NT2/D1 (cell line): ENCODE results near the gene LANCL1.

ENCODE experiments used
- DNase-seq: peaks from one replicate; pipeline ENCODE4 v3.0.0-alpha.2; 2011; ENCODE audit warnings: low read depth, low spot score
- H3K27me3 ChIP-seq: 2 replicates; pipeline ENCODE4 v1.6.0; 2011; ENCODE audit warnings: mild to moderate bottlenecking; ENCODE audit not compliant: insufficient read length, insufficient read depth
- H3K36me3 ChIP-seq: 2 replicates; pipeline ENCODE4 v1.6.1; 2011; ENCODE audit warnings: mild to moderate bottlenecking, low read length, mixed read lengths; ENCODE audit not compliant: insufficient read depth, insufficient read length
- H3K4me1 ChIP-seq: 2 replicates; pipeline ENCODE4 v1.5.1; 2011; ENCODE audit not compliant: insufficient read depth, insufficient read length
- H3K4me3 ChIP-seq: 2 replicates; pipeline ENCODE4 v1.5.1; 2011; ENCODE audit warnings: low read depth; ENCODE audit not compliant: insufficient read length
- H3K9ac ChIP-seq: 2 replicates; pipeline ENCODE4 v1.6.0; 2011; ENCODE audit warnings: low read depth; ENCODE audit not compliant: insufficient read length
- H3K9me3 ChIP-seq: 2 replicates; pipeline ENCODE4 v1.5.1; 2011; ENCODE audit warnings: mild to moderate bottlenecking, low read length; ENCODE audit not compliant: insufficient read depth
- SUZ12 ChIP-seq: IDR thresholded peaks from 2 replicates; pipeline ENCODE4 v1.6.1; 2011; ENCODE audit not compliant: insufficient read length, insufficient read depth; ENCODE audit errors: extremely low read depth
- YY1 ChIP-seq: IDR thresholded peaks from 2 replicates; pipeline ENCODE4 v1.6.1; 2011; ENCODE audit not compliant: insufficient read length, insufficient read depth
- ZNF274 ChIP-seq: IDR thresholded peaks from 2 replicates; pipeline ENCODE4 v1.6.1; 2011; ENCODE audit warnings: mild to moderate bottlenecking, low read depth, low read length

The LANCL1 gene, protein sequence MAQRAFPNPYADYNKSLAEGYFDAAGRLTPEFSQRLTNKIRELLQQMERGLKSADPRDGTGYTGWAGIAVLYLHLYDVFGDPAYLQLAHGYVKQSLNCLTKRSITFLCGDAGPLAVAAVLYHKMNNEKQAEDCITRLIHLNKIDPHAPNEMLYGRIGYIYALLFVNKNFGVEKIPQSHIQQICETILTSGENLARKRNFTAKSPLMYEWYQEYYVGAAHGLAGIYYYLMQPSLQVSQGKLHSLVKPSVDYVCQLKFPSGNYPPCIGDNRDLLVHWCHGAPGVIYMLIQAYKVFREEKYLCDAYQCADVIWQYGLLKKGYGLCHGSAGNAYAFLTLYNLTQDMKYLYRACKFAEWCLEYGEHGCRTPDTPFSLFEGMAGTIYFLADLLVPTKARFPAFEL

DNA sequence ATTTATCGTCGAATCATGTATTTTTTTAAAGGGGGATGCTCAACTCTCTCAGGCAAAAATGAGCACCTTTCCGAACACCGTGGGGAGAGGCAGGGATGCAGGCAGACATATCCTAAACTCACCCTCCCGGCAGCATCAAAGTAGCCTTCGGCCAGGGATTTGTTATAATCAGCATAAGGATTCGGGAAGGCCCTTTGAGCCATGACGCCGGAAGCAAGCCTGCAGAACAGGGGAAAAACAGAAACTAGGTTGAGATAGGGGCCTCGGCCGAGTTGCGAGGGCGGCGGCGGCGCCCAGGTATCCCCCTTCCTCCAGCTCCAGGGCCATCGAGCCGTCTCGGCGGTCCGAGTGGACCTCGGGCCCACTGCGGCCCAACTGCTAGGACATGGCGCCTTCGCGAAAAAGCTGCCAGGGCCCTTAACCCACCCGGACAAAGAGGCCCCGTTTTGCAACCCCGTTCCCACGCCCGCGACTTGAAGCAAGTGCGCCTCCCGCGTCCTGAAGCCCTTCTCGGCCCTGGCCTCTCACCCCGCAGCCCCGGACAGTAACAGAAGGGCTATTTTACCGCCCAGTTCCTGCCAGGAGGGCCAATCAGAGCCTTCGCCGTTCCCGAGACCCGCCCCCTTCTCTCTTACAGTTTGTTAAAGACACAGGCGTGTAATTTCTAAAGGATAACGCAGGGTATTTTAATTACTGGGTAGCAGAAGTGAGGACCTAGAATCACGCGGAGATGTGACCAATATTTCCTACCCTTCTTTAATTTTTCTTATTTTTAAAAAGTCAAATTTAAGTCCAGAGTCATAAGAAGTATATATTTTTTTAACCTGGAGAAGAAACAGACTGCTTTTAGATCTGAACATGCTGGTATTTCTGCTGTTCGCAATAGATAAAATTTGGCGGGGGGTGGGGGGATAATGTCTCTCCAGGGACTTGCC, at the start of gene LANCL1:
LANCL1 (minus strand) TSS at position 566 of the 935 bp plus-strand sequence; CDS start at position 203, 363 bp downstream.
- H3K4me3 ChIP-seq, result peak within 1 kb of the TSS; percentile 75
- peaks cover 18% of the 10 kb centered on the region for H3K36me3 ChIP-seq
- peak within 1 kb of the TSS; percentile 87 for H3K9ac ChIP-seq
- peak; percentile 81 for DNase-seq
- H3K4me1 ChIP-seq, result no peaks in the 10 kb centered on the region
- no peaks in the 10 kb centered on the region for H3K27me3 ChIP-seq
- no peaks in the 10 kb centered on the region for H3K9me3 ChIP-seq
- no peak for TF ChIP-seq SUZ12

DNA sequence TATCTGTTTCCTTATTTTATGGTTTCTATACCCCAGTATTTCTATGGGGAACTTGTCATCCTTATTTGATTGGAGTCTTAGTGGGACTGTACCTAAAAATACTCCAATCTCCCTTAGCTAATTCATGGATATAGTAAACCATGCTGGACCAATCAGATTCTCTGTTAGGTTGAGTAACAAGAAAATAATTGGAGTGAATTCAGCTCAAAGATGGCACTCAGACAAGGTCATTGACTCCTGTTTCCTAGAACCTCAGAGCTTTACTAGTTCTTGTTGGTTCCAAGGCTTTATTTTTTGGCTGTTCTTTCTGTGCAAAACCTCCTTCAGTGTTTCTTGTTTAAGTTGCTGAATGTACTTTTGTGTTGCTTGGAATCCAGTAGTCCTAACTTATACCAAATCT, 48.0 kb upstream of the LANCL1 start:
- no peak for TF ChIP-seq SUZ12
- TF ChIP-seq YY1, result no peak
- no peak for TF ChIP-seq ZNF274
- no peaks in the 10 kb centered on the region for H3K9me3 ChIP-seq
- no peak for DNase-seq
- no peak overlapping the region for H3K9ac ChIP-seq
- H3K27me3 ChIP-seq, result no peaks in the 10 kb centered on the region
- no peaks in the 10 kb centered on the region for H3K4me1 ChIP-seq
- no peaks in the 10 kb centered on the region for H3K36me3 ChIP-seq
- no peak overlapping the region for H3K4me3 ChIP-seq

DNA sequence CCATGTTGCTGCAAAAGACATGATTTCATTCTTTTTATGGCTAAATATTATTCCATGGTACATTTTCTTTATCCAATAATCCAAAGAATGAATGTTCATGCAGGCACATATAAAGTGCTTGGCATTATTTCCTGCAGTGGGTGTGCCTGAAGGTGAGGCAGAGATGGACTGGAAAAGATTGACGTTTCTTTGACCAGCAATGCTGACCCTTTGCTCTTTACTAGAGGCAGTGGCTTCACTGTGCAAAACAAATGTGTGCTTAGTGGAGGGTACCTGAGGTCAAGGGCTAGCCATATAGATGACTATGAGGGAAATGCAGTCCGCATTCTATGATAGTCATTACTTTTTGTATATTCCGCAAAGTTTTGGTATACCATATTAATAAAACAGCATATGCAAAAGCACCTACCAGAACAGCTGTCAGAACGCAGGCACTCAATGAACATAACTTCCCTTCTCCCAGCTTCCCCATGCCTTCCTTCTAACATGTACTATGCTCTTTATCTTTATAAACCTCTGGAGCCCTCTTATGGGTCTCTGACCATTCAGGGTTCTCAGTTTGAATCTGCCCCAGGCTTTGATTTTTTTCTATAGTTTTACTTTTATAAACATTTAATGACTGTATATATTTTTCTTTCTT, 47.2 kb upstream of the LANCL1 start:
- Histone ChIP-seq H3K4me1 (no peaks in the 10 kb centered on the region), H3K9ac (no peak overlapping the region), H3K36me3 (no peaks in the 10 kb centered on the region), H3K4me3 (no peak overlapping the region), H3K27me3 (no peaks in the 10 kb centered on the region), H3K9me3 (no peaks in the 10 kb centered on the region)
- no peak for TF ChIP-seq SUZ12
- no peak for TF ChIP-seq YY1
- no peak for TF ChIP-seq ZNF274
- DNase-seq, result no peak

DNA sequence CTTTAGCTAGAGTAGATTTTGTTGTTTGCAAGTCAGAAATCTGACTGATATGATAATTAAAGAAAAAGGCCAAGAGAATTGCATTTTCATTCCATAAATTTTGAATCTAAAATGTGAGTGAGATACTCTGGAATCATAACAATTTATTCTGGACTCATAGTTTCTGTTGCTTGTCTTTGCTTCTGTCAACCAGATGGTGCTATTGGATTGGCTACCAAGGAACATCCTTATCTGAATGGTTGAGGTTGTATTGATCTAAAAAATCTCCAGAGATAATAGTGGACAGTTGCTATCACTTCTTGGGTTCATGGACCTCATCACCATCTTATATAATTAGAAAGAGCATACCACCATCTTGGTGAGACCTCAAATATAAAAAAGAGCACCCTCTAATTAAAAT, 45.8 kb upstream of the LANCL1 start:
- TF ChIP-seq SUZ12, result no peak
- TF ChIP-seq YY1, result no peak
- TF ChIP-seq ZNF274, result no peak

DNA sequence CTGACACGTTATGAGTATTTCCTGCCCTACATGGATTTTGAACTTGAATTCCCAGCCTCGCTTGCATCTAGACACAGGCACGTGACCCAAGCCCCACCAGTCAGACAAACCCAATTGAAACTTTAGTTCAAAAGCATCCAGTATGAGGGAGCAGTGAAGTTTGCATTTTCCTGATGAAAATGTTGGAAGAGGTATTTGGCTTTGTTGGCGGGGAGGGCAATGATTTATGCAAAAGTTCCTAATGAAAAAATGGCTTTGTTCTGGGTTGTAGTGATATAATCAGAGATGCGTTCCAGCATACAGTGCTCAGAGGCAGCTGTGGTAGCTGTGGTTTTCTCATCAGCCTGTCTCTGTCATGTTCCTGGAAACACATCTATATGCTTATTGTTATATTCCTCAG, 43.0 kb upstream of the LANCL1 start:
- no peaks in the 10 kb centered on the region for H3K27me3 ChIP-seq
- DNase-seq, result no peak
- TF ChIP-seq ZNF274, result no peak
- TF ChIP-seq SUZ12, result no peak
- TF ChIP-seq YY1, result no peak
- no peaks in the 10 kb centered on the region for H3K4me1 ChIP-seq
- no peaks in the 10 kb centered on the region for H3K36me3 ChIP-seq
- H3K9me3 ChIP-seq, result no peaks in the 10 kb centered on the region
- H3K9ac ChIP-seq, result no peak overlapping the region
- H3K4me3 ChIP-seq, result no peak overlapping the region

More for the DNA sequence above, 45.8 kb upstream of the LANCL1 start:
- no peak overlapping the region for H3K9ac ChIP-seq
- H3K4me1 ChIP-seq, result no peaks in the 10 kb centered on the region
- DNase-seq, result no peak
- H3K27me3 ChIP-seq, result no peaks in the 10 kb centered on the region
- H3K4me3 ChIP-seq, result no peak overlapping the region
- H3K9me3 ChIP-seq, result no peaks in the 10 kb centered on the region
- H3K36me3 ChIP-seq, result no peaks in the 10 kb centered on the region

DNA sequence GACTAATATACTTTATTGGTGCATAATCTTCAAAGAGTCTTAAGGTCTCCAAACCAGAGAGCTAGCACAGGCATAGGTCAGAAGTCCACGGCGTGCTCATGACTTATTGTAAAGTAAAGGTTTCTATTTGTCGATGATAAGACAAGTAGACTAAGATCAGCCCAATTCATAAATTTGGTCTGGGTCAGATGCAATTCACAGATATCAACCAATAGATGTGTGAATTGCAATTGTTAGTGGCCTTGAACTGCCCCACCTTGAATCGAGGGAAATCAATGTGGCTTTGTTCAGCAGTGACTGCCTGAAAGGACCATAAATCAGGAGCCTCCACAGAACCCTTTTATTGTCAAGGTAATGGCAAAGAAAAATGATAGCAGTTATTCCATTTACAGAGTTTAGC, 40.7 kb upstream of the LANCL1 start:
- Histone ChIP-seq H3K27me3 (no peaks in the 10 kb centered on the region), H3K9me3 (no peaks in the 10 kb centered on the region), H3K4me3 (no peak overlapping the region), H3K36me3 (no peaks in the 10 kb centered on the region), H3K4me1 (no peaks in the 10 kb centered on the region), H3K9ac (no peak overlapping the region)
- DNase-seq, result no peak
- TF ChIP-seq YY1 (no peak), SUZ12 (no peak), ZNF274 (no peak)
